A549 treated with AZD9567 at 1 μM for 4 hours (cell line): ENCODE results near the gene IL16. TPM values are rescaled to one million over a fixed set of nuclear protein-coding genes. Genes with fewer than 3 reads are reported as not detected.

Experiments
- total RNA-seq: library from RNA; stranded (reverse); fragments of 200-300 nt; extraction: Qiagen RNA extraction; gene quantifications from 5 replicates; pipeline ENCODE4 v1.2.3, GENCODE V29; 2022; ENCODE audit not compliant: insufficient read depth

IL16 gene
- 0.07 to 0.26 TPM (median 0.23 TPM) in 4 of 5 replicates, not detected in the other for total RNA-seq

DNA sequence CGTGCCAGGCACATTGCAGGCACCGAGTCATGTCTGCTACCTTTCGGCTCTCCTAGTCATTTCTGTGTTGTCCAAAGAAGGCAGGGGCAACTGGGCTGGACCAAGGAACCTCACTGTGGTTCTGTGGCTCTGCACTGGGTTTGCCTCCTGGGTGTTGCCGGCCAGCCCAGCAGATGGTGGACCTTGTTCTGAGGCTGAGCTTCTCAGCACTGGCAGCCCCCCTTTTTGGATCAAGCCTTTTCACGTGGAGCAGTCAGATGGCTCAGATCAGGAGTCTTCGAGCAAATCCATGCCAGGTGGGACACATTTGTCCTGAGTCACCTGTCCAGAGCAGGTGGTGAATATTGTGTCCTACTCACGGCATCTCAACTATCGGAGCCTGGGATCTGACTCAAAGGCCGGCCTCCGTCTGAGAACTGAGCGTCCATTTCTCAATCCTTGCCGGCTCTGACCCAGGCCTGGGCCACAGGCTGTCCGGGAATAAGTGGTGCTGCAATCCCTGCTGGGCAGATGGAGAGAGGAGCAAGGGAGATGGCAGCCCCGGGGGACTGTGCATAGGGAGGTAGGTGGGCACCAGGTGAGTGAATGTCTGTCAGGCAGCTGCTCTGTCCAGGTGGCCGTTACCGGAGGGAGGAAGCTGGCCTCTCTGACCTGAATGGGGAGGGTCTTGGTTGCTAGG lies at the start of gene IL16:
TSS of gene IL16 (plus strand) at position 304 of the 679 bp plus-strand sequence. CDS start 28,521 bp downstream, outside the sequence.

DNA sequence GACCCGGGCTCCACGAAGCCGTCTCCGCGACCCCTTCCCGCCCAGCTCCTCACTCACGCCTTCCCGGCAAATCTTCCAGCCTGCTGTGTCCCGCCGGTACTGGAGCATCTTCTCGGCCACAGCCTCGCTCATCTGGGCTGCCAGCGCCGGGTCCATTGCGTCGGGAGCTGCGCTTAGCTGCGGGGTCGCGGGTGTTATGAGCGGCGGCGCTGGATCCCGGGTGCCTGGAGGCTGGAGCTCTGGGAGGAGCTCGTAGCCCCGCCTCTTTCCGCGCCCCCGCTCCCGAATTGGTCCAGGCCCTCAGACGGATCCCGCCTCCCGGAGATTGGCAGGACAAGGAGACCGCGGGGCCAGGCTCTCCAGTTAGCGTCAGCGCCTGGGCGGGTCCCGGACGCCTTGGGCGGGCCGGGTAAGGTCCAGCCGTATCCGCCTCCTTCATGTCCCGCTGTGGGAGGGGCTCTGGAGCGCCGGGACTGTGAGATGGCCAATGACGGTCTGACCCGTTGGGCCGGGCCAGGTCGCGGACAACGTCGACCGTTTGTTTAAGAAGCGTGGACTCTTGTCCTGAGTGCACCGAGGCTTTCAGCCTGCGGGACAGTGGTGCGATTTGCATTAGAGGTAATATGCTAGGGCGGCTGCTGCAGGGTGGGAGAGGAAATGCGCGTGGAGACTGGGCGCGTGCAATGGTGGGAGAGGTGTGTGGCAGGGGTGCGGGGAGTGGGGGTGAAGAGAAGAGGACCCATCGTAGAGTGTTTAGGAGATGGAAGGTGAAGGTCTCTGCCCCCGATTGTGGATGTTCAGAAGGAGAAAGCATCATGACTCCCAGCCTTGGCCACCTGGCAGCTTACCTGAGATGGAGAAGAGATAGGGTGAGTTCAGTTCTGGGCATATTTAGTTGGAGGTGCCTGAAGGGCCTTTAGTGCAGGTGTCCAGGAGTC lies 127.5 kb downstream of the IL16 start, which contains the start of gene STARD5:
TSS of gene STARD5 (minus strand) at position 198 of the 938 bp plus-strand sequence. CDS start at position 156, 42 bp downstream.

Other genes with a start within 250 kb of the IL16 start
- gene MESD, start 207.1 kb upstream of the IL16 start, total RNA-seq: 36.4 to 39.1 TPM (median 38.6 TPM) in 5 replicates
- 8.6 to 19.5 TPM (median 19.1 TPM) in 5 replicates for gene TLNRD1, start 196.0 kb upstream of the IL16 start, total RNA-seq
- gene CFAP161, start 62.6 kb upstream of the IL16 start, total RNA-seq: not detected in 5 replicates
- gene STARD5, start 127.3 kb downstream of the IL16 start, total RNA-seq: 2.0 to 3.4 TPM (median 2.1 TPM) in 5 replicates
- gene TMC3, start 177.3 kb downstream of the IL16 start, total RNA-seq: not detected in 5 replicates